IMR-90 (cell line): ENCODE data around the gene SDK1.

Experiments used
- BHLHE40 ChIP-seq: fragments of 150-350 bp; IDR thresholded peaks from 2 replicates; pipeline ENCODE4 v1.6.1; 2016; ENCODE audit warnings: mild to moderate bottlenecking, low read depth, low read length
- MAZ ChIP-seq: IDR thresholded peaks from 2 replicates; pipeline ENCODE4 v1.6.1; 2012; ENCODE audit warnings: low read depth, mild to moderate bottlenecking, low read length, improper control_type of control experiment, moderate library complexity, borderline replicate concordance
- MXI1 ChIP-seq: IDR thresholded peaks from 2 replicates; pipeline ENCODE4 v1.6.1; 2012; ENCODE audit warnings: low read depth, mild to moderate bottlenecking, low read length, moderate library complexity, borderline replicate concordance
- NFE2L2 ChIP-seq: fragments of 150-350 bp; IDR thresholded peaks from 2 replicates; pipeline ENCODE4 v1.6.1; 2016; ENCODE audit warnings: low read depth, mild to moderate bottlenecking, low read length
- POLR2A ChIP-seq: IDR thresholded peaks from 2 replicates; pipeline ENCODE4 v1.6.1; 2012; ENCODE audit warnings: mild to moderate bottlenecking, low read depth, low read length
- RAD21 ChIP-seq: IDR thresholded peaks from 2 replicates; pipeline ENCODE4 v1.6.1; 2012; ENCODE audit warnings: low read length, improper control_type of control experiment
- RFX5 ChIP-seq: IDR thresholded peaks from 2 replicates; pipeline ENCODE4 v1.8.0; 2012; ENCODE audit warnings: low read depth, mild to moderate bottlenecking, low read length, moderate library complexity
- USF2 ChIP-seq: fragments of 150-350 bp; IDR thresholded peaks from 2 replicates; pipeline ENCODE4 v1.6.1; 2017; ENCODE audit warnings: mild to moderate bottlenecking, antibody characterized with exemption, low read length, low read depth
- TF ChIP-seq, protein P1 (sequence below): conservative IDR thresholded peaks from 2 replicates; pipeline ENCODE4 v1.5.1; 2012; ENCODE audit warnings: mild to moderate bottlenecking, low read depth, low read length, improper control_type of control experiment

- TF ChIP-seq, protein P1, sequence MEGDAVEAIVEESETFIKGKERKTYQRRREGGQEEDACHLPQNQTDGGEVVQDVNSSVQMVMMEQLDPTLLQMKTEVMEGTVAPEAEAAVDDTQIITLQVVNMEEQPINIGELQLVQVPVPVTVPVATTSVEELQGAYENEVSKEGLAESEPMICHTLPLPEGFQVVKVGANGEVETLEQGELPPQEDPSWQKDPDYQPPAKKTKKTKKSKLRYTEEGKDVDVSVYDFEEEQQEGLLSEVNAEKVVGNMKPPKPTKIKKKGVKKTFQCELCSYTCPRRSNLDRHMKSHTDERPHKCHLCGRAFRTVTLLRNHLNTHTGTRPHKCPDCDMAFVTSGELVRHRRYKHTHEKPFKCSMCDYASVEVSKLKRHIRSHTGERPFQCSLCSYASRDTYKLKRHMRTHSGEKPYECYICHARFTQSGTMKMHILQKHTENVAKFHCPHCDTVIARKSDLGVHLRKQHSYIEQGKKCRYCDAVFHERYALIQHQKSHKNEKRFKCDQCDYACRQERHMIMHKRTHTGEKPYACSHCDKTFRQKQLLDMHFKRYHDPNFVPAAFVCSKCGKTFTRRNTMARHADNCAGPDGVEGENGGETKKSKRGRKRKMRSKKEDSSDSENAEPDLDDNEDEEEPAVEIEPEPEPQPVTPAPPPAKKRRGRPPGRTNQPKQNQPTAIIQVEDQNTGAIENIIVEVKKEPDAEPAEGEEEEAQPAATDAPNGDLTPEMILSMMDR, result no peak
- TF ChIP-seq NFE2L2, result no peak
- TF ChIP-seq BHLHE40, result no peak
- TF ChIP-seq MAZ, result no peak
- no peak for TF ChIP-seq RFX5
- TF ChIP-seq POLR2A, result no peak
- no peak for TF ChIP-seq MXI1
- no peak for TF ChIP-seq USF2
- no peak for TF ChIP-seq RAD21
These were observed 561.7 kb downstream of the SDK1 start for GRCh38 chr7:3862774-3863173.
